B cell (primary cell): Measurements from ENCODE around the gene TBX20.

ENCODE experiments used
- CTCF ChIP-seq: fragments of 200-600 bp; IDR thresholded peaks from one replicate; pipeline ENCODE4 v1.8.0; 2022; ENCODE audit warnings: antibody characterized with exemption, mild to moderate bottlenecking
- EZH2 ChIP-seq: IDR thresholded peaks from 2 replicates; pipeline ENCODE4 v1.6.1; 2012; ENCODE audit warnings: borderline replicate concordance, low read depth, mild to moderate bottlenecking, moderate library complexity, low read length; ENCODE audit not compliant: insufficient read depth, poor library complexity, severe bottlenecking

GRCh38 chr7:35263396-35263795 is 9.5 kb upstream of the TBX20 start:
- no peak for TF ChIP-seq CTCF
- no peak for TF ChIP-seq EZH2
